Activated CD4-positive, alpha-beta T cell treated with anti-CD3 and anti-CD28 coated beads, Interleukin-10, Interleukin-2, amounts not matched to agents 100 ng/mL and 50 ng/mL, durations not matched to agents 16 hours and 8 hours (primary cell): Measurements from ENCODE around the gene CCL4L2.
"Not testable (repeated sequence)": the region's sequence is repeated elsewhere in the genome, so short reads cannot be mapped to it uniquely, and the experiment has no call there.

ENCODE experiments used
- DNase-seq: peaks from one replicate; pipeline ENCODE4 v3.0.0-alpha.2; 2020

CCL4L2 gene

GRCh38 chr17:36221581-36222100, 10.8 kb downstream of the CCL4L2 start:
- not testable (repeated sequence) for DNase-seq

GRCh38 chr17:36222967-36223366, 12.1 kb downstream of the CCL4L2 start:
- DNase-seq, result not testable (repeated sequence)

- not testable (repeated sequence) for DNase-seq
Observed at GRCh38 chr17:36229644-36230043, 18.8 kb downstream of the CCL4L2 start.

GRCh38 chr17:36242046-36242445, 31.2 kb downstream of the CCL4L2 start:
- DNase-seq, result not testable (repeated sequence)
